ENCODE results near the gene INTU. TPM values are rescaled to one million over a fixed set of nuclear protein-coding genes. Genes with fewer than 3 reads are reported as not detected.

Gene INTU
- total and polyA plus RNA-seq, 9 of the 15 experiments (the other 6 are each of a cell fraction or from before 2014, with no cell fraction given): 1.5 to 8.9 (median 3.9) TPM

- Histone ChIP-seq H3K27me3 (ENCODE audit: control insufficient read depth in 2 of 2, insufficient read depth in 2 of 2, low read length in 2 of 2) (no peaks in the 10 kb centered on the region), H3K9me3 (replicated peaks; ENCODE audit: control insufficient read depth, insufficient read depth, low read depth, low read length) (no peaks in the 10 kb centered on the region), H3K4me1 (replicated peaks in 1 of 2; ENCODE audit: control insufficient read depth in 2 of 2, insufficient read depth in 2 of 2, low read length in 2 of 2) (no peaks in the 10 kb centered on the region; a peak in 2 of 5 replicates), H3K79me2 (ENCODE audit: control insufficient read depth, insufficient read depth, low read length) (no peaks in the 10 kb centered on the region), H3K9me1 (ENCODE audit: control insufficient read depth, insufficient read depth, low read length) (no peaks in the 10 kb centered on the region), H2AFZ (ENCODE audit: low read depth, low read length) (no peak overlapping the region), H3K9ac (ENCODE audit: insufficient read depth in 1 of 2, low read depth in 2 of 2, low read length in 2 of 2) (no peak overlapping the region), H4K20me1 (replicated peaks; ENCODE audit: control insufficient read depth, insufficient read depth, low read length) (no peaks in the 10 kb centered on the region), H3K36me3 (ENCODE audit: control insufficient read depth, insufficient read depth, low read length) (no peaks in the 10 kb centered on the region), H3K4me3 (no peak overlapping the region), H3K4me2 (ENCODE audit: insufficient read depth, low read length) (no peak overlapping the region), H3K27ac (ENCODE audit: extremely low read depth, low read depth, low read length) (no peak overlapping the region)
- 56% methylated on average over 1 of the region's 1 CpG for WGBS (ENCODE audit: insufficient coverage, low coverage, missing lambda C conversion rate)
- intact Hi-C loops (cut with micrococcal nuclease) (no loop called here), in situ Hi-C loops (cut with MboI) (no loop called here)
- ATAC-seq (no peak), DNase-seq (ENCODE audit: extremely low read depth in 1 of 4, low spot score in 3 of 4) (no peak), FAIRE-seq (no peak)
- no TSS peak for BruUV-seq (replicated peaks)
- ChIA-PET POLR2A (no interaction called here), CTCF (ENCODE audit: low intra/inter-chr PET ratio) (no interaction called here)
- TF ChIP-seq PURB (CRISPR knock-in tag; IDR thresholded peaks at IDR 0.05; ENCODE audit: low read depth) (no peak), SMAD3 (CRISPR knock-in tag; conservative IDR thresholded peaks at IDR 0.05) (no peak), KAT2B (IDR thresholded peaks at IDR 0.05; ENCODE audit: low read depth, low read length) (no peak), SAFB (IDR thresholded peaks at IDR 0.05; ENCODE audit: borderline replicate concordance, low read depth, low read length) (no peak), ZBTB8A (IDR thresholded peaks at IDR 0.05; ENCODE audit: partially characterized antibody) (no peak), ZNF766 (CRISPR knock-in tag; conservative IDR thresholded peaks at IDR 0.05) (no peak), CHD1 (IDR thresholded peaks at IDR 0.05; ENCODE audit: low read length) (no peak), FOXK1 (CRISPR knock-in tag; IDR thresholded peaks at IDR 0.05; ENCODE audit: borderline replicate concordance) (no peak), ZFX (CRISPR knock-in tag; IDR thresholded peaks at IDR 0.05) (no peak), C11orf30 (IDR thresholded peaks at IDR 0.05; ENCODE audit: low read depth) (peak; percentile 55), KDM4B (IDR thresholded peaks at IDR 0.05; ENCODE audit: borderline replicate concordance in 2 of 2, low read depth in 1 of 2) (no peak), NFE2L1 (tag; IDR thresholded peaks at IDR 0.05; ENCODE audit: borderline replicate concordance, low read depth) (no peak), POLR3A (IDR thresholded peaks at IDR 0.05; ENCODE audit: borderline replicate concordance, extremely low read depth, insufficient read depth, insufficient read length) (no peak), ZBTB1 (CRISPR knock-in tag; IDR thresholded peaks at IDR 0.05; ENCODE audit: borderline replicate concordance, low read depth) (no peak), ZNF699 (CRISPR knock-in tag; IDR thresholded peaks at IDR 0.05; ENCODE audit: insufficient replicate concordance) (no peak)
- TF ChIP-seq, protein P1, sequence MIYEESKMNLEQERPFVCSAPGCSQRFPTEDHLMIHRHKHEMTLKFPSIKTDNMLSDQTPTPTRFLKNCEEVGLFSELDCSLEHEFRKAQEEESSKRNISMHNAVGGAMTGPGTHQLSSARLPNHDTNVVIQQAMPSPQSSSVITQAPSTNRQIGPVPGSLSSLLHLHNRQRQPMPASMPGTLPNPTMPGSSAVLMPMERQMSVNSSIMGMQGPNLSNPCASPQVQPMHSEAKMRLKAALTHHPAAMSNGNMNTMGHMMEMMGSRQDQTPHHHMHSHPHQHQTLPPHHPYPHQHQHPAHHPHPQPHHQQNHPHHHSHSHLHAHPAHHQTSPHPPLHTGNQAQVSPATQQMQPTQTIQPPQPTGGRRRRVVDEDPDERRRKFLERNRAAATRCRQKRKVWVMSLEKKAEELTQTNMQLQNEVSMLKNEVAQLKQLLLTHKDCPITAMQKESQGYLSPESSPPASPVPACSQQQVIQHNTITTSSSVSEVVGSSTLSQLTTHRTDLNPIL (CRISPR knock-in tag; IDR thresholded peaks at IDR 0.05): no peak
- TF ChIP-seq, protein P2, sequence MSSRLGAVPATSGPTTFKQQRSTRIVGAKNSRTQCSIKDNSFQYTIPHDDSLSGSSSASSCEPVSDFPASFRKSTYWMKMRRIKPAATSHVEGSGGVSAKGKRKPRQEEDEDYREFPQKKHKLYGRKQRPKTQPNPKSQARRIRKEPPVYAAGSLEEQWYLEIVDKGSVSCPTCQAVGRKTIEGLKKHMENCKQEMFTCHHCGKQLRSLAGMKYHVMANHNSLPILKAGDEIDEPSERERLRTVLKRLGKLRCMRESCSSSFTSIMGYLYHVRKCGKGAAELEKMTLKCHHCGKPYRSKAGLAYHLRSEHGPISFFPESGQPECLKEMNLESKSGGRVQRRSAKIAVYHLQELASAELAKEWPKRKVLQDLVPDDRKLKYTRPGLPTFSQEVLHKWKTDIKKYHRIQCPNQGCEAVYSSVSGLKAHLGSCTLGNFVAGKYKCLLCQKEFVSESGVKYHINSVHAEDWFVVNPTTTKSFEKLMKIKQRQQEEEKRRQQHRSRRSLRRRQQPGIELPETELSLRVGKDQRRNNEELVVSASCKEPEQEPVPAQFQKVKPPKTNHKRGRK (tag; IDR thresholded peaks at IDR 0.05): no peak
- TF ChIP-seq, protein P3, sequence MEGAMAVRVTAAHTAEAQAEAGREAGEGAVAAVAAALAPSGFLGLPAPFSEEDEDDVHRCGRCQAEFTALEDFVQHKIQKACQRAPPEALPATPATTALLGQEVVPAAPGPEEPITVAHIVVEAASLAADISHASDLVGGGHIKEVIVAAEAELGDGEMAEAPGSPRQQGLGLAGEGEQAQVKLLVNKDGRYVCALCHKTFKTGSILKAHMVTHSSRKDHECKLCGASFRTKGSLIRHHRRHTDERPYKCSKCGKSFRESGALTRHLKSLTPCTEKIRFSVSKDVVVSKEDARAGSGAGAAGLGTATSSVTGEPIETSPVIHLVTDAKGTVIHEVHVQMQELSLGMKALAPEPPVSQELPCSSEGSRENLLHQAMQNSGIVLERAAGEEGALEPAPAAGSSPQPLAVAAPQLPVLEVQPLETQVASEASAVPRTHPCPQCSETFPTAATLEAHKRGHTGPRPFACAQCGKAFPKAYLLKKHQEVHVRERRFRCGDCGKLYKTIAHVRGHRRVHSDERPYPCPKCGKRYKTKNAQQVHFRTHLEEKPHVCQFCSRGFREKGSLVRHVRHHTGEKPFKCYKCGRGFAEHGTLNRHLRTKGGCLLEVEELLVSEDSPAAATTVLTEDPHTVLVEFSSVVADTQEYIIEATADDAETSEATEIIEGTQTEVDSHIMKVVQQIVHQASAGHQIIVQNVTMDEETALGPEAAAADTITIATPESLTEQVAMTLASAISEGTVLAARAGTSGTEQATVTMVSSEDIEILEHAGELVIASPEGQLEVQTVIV (CRISPR knock-in tag; IDR thresholded peaks at IDR 0.05; ENCODE audit: borderline replicate concordance): no peak
Measured at GRCh38 chr4:127741247-127741646, 108.5 kb downstream of the INTU start.
